Pancreas (tissue), 10 donors: ENCODE measurements around the gene FRMD4A. TPM values are rescaled to one million over a fixed set of nuclear protein-coding genes. Genes with fewer than 3 reads are reported as not detected.

Source experiments
- ATAC-seq, 4 donors: fragments of 200-7000 bp; cut with Tn5 transposase; one replicate each; pipeline versions ENCODE4 v1.8.0 to v1.9.1; 2020; ENCODE audit warnings: mild to moderate bottlenecking in 4 of 4, moderate library complexity in 4 of 4
- DNase-seq, 6 donors: peaks; one replicate each; pipeline ENCODE4 v3.0.0-alpha.2; 2020
- FAIRE-seq: peaks from 2 replicates; lab custom pipeline; 2012; peaks lifted over from hg19 to GRCh38; lab: Jason Lieb, UNC
- H3K27ac ChIP-seq, 4 donors: fragments of 200-600 bp; sonication (generic); 1 replicate in 3 of 4; 2 replicates in 1 of 4; pipeline versions ENCODE4 v1.5.0 to v1.8.0; 2020
- H3K27me3 ChIP-seq, 4 donors: fragments of 200-600 bp; one replicate each; pipeline ENCODE4 v1.8.0; 2021
- H3K36me3 ChIP-seq, 3 donors: fragments of 200-600 bp; sonication (generic) in 1 of 3; one replicate each; pipeline versions ENCODE4 v1.5.0 to v1.8.0; 2020 to 2021
- H3K4me1 ChIP-seq, 3 donors: fragments of 200-600 bp; one replicate each; pipeline ENCODE4 v1.8.0; 2021
- H3K4me3 ChIP-seq, 4 donors: fragments of 200-600 bp; sonication (generic) in 2 of 4; one replicate each; pipeline versions ENCODE4 v1.5.0 to v1.8.0; 2020 to 2021
- H3K9me3 ChIP-seq, 4 donors: fragments of 200-600 bp; one replicate each; pipeline ENCODE4 v1.8.0; 2021
- WGBS, 2 donors: extraction: QIAGEN DNeasy Blood & Tissue Kit; methylation state at CpG; one replicate each; pipeline ENCODE4 v1.1.7; 2013; 5-methylcytosine and 5-hydroxymethylcytosine counted together
- intact Hi-C, 3 donors: fragments of 100-400 bp; cut with DNase I; formaldehyde crosslinking; loops; one replicate each; pipeline versions ENCODE4 v1.11.1 to v1.14.2; 2022
- polyA plus RNA-seq, 2 donors: library from polyadenylated mRNA; stranded (reverse); fragments of 200-250 nt; gene quantifications; one replicate each; pipeline ENCODE4 v1.2.3, GENCODE V29; 2013
- total RNA-seq, 6 donors: library from RNA; stranded (reverse); fragmentation: NEBNext Ultra II Directional in 4 of 6; extraction: Animal tissue kit (Norgen Biotek cat#: 25700) in 4 of 6; gene quantifications; one replicate each; pipeline versions ENCODE4 v1.2.1 to v1.2.4, GENCODE V29; 2021 to 2023
- TF ChIP-seq, protein P1 (sequence below), 4 donors: fragments of 200-600 bp; sonication (generic) in 3 of 4; IDR thresholded peaks; one replicate each; pipeline versions ENCODE4 v1.5.0 to v1.8.0; 2021; ENCODE audit warnings: antibody characterized with exemption in 4 of 4
- donor health status: healthy with polysubstance abuse.
- donor health status: DM: no; HTN: no; CAD: no; lungs with moderate emphysema.
- donor health status: DM: no; HTN: no; CAD: no.
- donor health status: control.
- donor health status: control.
- donor health status: Bipolar disorder and iron deficiency.
- donor health status: DM: yes; HTN: yes; CAD: no.
- donor health status: DM: no; HTN: no; CAD: no.
- donor health status: DM: no; HTN: no; CAD: no.
- donor health status: DM: yes; HTN: yes; CAD: no.

The FRMD4A gene
- total and polyA plus RNA-seq, 8 donors: 13.5 to 27.5 (median 18.7) TPM

DNA sequence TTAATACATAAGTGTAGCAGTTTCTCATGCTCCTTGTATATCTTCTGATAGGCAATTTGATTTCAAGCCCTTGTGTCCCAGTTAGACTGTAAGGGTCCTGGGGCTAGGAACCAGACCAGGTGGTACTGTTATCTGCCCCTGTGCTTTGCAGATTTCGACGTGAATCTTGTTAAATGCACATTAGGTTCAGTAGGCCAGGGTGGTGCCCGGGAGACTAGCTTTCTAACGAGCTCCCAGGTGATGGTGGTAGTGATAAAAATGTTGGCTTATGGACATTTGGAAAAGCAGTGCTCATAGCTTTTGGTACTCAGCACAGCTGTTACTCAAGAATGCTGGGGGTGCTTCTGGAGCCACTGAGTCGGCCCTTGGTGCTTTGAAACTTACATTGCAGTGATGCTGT, 679.8 kb downstream of the FRMD4A start:
- Histone ChIP-seq H3K9me3 (no peaks in the 10 kb centered on the region), H3K27me3 (no peaks in the 10 kb centered on the region), H3K4me3 (no peak overlapping the region), H3K27ac (no peak overlapping the region), H3K36me3 (peaks cover 0 to 69% (median 36%) of the 10 kb centered on the region in 3 donors), H3K4me1 (no peaks in the 10 kb centered on the region)
- DNase-seq: no peak
- WGBS, 2 donors: 50 to 56% methylated on average over 5 of the region's 5 CpGs
- ATAC-seq: no peak
- TF ChIP-seq, protein P1, sequence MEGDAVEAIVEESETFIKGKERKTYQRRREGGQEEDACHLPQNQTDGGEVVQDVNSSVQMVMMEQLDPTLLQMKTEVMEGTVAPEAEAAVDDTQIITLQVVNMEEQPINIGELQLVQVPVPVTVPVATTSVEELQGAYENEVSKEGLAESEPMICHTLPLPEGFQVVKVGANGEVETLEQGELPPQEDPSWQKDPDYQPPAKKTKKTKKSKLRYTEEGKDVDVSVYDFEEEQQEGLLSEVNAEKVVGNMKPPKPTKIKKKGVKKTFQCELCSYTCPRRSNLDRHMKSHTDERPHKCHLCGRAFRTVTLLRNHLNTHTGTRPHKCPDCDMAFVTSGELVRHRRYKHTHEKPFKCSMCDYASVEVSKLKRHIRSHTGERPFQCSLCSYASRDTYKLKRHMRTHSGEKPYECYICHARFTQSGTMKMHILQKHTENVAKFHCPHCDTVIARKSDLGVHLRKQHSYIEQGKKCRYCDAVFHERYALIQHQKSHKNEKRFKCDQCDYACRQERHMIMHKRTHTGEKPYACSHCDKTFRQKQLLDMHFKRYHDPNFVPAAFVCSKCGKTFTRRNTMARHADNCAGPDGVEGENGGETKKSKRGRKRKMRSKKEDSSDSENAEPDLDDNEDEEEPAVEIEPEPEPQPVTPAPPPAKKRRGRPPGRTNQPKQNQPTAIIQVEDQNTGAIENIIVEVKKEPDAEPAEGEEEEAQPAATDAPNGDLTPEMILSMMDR (IDR thresholded peaks at IDR 0.05): no peak
- FAIRE-seq: no peak
- intact Hi-C loops: loop anchor here in 1 of 3 donors (10.0 kb wide), 1 partner anchor 134 kb away; no protein-coding TSS in a partner anchor

DNA sequence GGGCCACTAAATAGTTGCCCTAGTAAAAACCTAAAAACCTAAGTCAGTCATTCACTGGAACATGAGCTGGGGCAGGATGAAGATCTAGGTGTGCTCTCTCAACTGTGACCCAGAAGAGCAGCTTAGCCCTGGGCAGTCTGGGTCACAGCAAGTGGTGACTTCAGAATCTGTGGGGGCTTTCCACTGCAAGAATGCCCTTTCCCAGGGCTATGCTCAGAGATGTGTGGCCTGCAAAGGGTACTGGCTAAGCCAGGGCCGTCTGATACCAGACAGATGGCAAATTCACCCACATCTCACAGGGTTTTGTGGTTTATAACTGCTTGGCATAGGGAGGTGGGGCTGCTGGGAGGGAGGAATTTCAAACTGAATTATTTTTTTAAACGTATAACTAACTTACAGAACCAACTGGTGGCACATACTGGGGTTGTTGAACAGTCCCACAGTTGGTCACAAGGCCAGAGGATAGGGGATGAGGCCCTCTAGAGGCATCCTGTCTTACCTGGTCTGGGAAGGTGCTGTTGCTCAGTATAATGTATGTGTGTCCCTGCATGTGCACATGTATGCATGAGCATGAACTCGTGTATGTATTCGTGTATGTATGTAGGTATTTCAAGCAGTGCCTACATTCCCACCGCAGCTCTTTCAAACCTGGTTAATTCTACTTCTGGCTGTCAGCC, 680.7 kb downstream of the FRMD4A start:
- FAIRE-seq: no peak

DNA sequence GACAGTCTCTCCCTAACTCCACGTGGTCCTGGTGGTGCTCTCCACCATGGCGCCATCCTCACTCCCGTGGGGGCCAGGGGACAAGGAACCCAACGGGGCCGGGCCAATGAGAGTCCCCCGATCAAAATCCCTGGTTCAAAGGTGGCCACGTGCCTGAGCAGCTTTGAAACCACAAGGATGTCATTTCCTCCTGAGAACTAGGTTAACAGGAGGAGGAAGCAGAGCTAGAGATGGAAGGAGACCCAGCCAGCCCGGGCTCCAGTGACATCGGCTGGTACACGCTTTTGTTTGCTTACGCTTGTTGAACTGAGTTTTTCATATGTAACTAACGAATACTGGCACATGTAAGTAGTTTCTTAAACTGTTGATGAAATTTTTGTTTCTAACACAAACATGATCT, 682.3 kb downstream of the FRMD4A start:
- TF ChIP-seq, protein P1 (IDR thresholded peaks at IDR 0.05): no peak
- no peak for DNase-seq
- 91 to 93% methylated on average over 12 of the region's 12 CpGs for WGBS, 2 donors

More for the DNA sequence above, 680.7 kb downstream of the FRMD4A start:
- no peaks in the 10 kb centered on the region for H3K27me3 ChIP-seq
- DNase-seq (no peak), ATAC-seq (peak in 1 of 4 donors; percentile 16)
- H3K9me3 ChIP-seq: no peaks in the 10 kb centered on the region
- H3K27ac ChIP-seq: no peak overlapping the region
- WGBS, 2 donors: 61 to 70% methylated on average over 5 of the region's 5 CpGs
- TF ChIP-seq, protein P1 (IDR thresholded peaks at IDR 0.05): no peak
- H3K4me3 ChIP-seq: no peak overlapping the region
- peaks cover 0 to 73% (median 38%) of the 10 kb centered on the region in 3 donors for H3K36me3 ChIP-seq
- no peaks in the 10 kb centered on the region for H3K4me1 ChIP-seq
- intact Hi-C loops: loop anchor here in 1 of 3 donors (10.0 kb wide), 1 partner anchor 135 kb away; no protein-coding TSS in a partner anchor

DNA sequence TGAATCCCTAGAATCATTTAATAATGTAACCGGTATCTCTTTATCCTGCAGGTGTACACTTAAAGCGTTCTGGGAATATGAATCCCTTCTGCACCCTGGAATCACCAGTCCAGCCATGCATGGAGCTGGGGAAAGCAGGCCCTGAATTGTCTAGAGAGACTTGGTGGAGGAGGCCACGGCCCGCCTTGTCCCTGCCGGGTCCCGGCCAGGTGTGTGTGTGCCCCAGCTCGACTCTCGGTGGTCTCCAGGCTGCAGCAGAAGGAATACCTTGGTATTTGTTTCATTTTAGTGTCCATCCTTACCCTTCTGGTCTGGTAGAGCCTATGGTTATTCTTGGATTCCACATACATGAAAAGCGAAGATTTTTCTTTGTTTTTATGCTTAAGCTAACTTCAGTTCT, 685.9 kb downstream of the FRMD4A start:
- intact Hi-C loops: no loop called here
- Histone ChIP-seq H3K27ac (no peak overlapping the region), H3K36me3 (peaks cover 0 to 25% (median 19%) of the 10 kb centered on the region in 3 donors), H3K4me1 (no peaks in the 10 kb centered on the region), H3K4me3 (no peak overlapping the region), H3K27me3 (no peaks in the 10 kb centered on the region), H3K9me3 (no peaks in the 10 kb centered on the region)
- no peak for DNase-seq
- WGBS, 2 donors: 91 to 93% methylated on average over 9 of the region's 9 CpGs
- TF ChIP-seq, protein P1 (IDR thresholded peaks at IDR 0.05): no peak
- no peak for FAIRE-seq
- ATAC-seq: no peak

More for the DNA sequence above, 682.3 kb downstream of the FRMD4A start:
- Histone ChIP-seq H3K9me3 (no peaks in the 10 kb centered on the region), H3K36me3 (peaks cover 0 to 58% (median 32%) of the 10 kb centered on the region in 3 donors), H3K27ac (no peak overlapping the region), H3K4me1 (no peaks in the 10 kb centered on the region), H3K27me3 (no peaks in the 10 kb centered on the region), H3K4me3 (no peak overlapping the region)
- FAIRE-seq: no peak
- intact Hi-C loops: no loop called here
- no peak for ATAC-seq

DNA sequence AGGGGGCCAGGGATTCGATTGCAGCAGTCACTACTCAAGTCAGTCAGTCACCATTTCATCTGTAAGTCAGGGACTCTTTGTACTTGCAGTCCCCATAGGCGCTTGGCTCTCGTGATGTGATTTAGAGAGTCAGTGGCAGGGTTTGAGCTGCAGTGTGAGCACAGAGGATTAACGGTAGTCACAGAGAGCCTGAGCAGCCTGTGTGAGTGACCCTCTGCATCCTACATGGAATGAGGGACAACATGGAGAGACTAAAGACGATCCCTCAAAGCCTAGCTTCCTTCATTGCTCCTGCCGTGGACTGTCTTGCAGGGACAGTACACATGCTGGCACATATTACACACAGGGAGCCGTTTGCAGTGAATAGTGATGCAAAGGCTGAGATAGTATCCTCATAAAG, 687.7 kb downstream of the FRMD4A start:
- H3K27ac ChIP-seq: no peak overlapping the region
- TF ChIP-seq, protein P1 (IDR thresholded peaks at IDR 0.05): no peak
- no peak for ATAC-seq
- WGBS, 2 donors: 88 to 94% methylated on average over 7 of the region's 7 CpGs
- H3K4me1 ChIP-seq: no peaks in the 10 kb centered on the region
- DNase-seq: no peak
- FAIRE-seq: no peak
- H3K36me3 ChIP-seq: peaks cover 0 to 30% (median 13%) of the 10 kb centered on the region in 3 donors
- H3K27me3 ChIP-seq: no peaks in the 10 kb centered on the region
- intact Hi-C loops: no loop called here
- no peak overlapping the region for H3K4me3 ChIP-seq
- H3K9me3 ChIP-seq: no peaks in the 10 kb centered on the region
